ENCODE data around the gene TIMM10B.

DNA sequence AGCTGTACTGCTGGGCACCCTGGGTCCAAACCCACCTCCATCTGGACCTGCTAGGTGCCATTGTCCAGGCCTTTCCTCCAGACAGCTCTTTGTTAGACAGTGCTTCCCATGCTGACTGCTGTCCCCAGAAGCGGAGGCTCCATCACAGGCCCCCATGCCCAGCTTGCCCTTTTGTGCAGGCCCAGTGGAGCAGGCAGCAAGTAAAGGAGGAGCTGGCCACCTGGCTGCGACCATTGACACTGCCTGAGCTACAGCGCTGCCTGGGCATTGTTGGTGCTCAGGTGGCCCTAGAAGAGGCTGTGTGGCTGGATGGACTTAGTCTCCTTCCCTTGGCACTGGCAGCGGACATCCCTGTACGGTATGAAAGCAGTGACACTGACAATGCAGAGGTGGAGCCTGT lies 17.2 kb downstream of the TIMM10B start:
- TF ChIP-seq, protein P1, sequence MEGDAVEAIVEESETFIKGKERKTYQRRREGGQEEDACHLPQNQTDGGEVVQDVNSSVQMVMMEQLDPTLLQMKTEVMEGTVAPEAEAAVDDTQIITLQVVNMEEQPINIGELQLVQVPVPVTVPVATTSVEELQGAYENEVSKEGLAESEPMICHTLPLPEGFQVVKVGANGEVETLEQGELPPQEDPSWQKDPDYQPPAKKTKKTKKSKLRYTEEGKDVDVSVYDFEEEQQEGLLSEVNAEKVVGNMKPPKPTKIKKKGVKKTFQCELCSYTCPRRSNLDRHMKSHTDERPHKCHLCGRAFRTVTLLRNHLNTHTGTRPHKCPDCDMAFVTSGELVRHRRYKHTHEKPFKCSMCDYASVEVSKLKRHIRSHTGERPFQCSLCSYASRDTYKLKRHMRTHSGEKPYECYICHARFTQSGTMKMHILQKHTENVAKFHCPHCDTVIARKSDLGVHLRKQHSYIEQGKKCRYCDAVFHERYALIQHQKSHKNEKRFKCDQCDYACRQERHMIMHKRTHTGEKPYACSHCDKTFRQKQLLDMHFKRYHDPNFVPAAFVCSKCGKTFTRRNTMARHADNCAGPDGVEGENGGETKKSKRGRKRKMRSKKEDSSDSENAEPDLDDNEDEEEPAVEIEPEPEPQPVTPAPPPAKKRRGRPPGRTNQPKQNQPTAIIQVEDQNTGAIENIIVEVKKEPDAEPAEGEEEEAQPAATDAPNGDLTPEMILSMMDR (conservative IDR thresholded peaks at IDR 0.05 in 1 of 2, IDR thresholded peaks at IDR 0.05 in 1 of 2; ENCODE audit: low read depth in 1 of 2, low read length in 2 of 2) = no peak
- no peak for TF ChIP-seq EZH2 (IDR thresholded peaks at IDR 0.05; ENCODE audit: low read length, missing control alignments)

Data from fibroblast of lung (primary cell).